Measurements from ENCODE around the gene ZFHX3.

- TF ChIP-seq EZH2 (IDR thresholded peaks at IDR 0.05; ENCODE audit: insufficient read depth, poor library complexity, severe bottlenecking) (no peak), EZH2phosphoT487 (IDR thresholded peaks at IDR 0.05; ENCODE audit: insufficient read depth, low read depth) (no peak)
These were observed 4.6 kb upstream of the ZFHX3 start for GRCh38 chr16:73052576-73052975.

Measured in GM23248 (cell line).